KMS-11 (cell line): ENCODE results near the gene PCSK5.

Experiments
- H2AFZ ChIP-seq: fragments of 200-600 bp; sonication (generic); 2 replicates; pipeline ENCODE4 v1.6.1; 2016; ENCODE audit warnings: antibody characterized with exemption, mixed run types, low read depth
- H3K27ac ChIP-seq: fragments of 200-600 bp; sonication (generic); 2 replicates; pipeline ENCODE4 v1.6.1; 2016; ENCODE audit warnings: mild to moderate bottlenecking, mixed run types
- H3K27me3 ChIP-seq: fragments of 200-600 bp; sonication (generic); 2 replicates; pipeline ENCODE4 v1.6.1; 2017; ENCODE audit warnings: mild to moderate bottlenecking, low read depth, mixed run types, moderate library complexity; ENCODE audit not compliant: insufficient read depth
- H3K36me3 ChIP-seq: fragments of 200-600 bp; sonication (generic); 2 replicates; pipeline ENCODE4 v1.6.1; 2017; ENCODE audit warnings: mild to moderate bottlenecking, mixed run types; ENCODE audit not compliant: insufficient read depth
- H3K4me1 ChIP-seq: fragments of 200-600 bp; sonication (generic); 2 replicates; pipeline ENCODE4 v1.6.1; 2016; ENCODE audit warnings: mild to moderate bottlenecking, low read depth, mixed run types; ENCODE audit not compliant: poor library complexity, severe bottlenecking
- H3K4me2 ChIP-seq: fragments of 200-600 bp; sonication (generic); 2 replicates; pipeline ENCODE4 v1.7.0; 2016; ENCODE audit warnings: mild to moderate bottlenecking, mixed run types
- H3K4me3 ChIP-seq: fragments of 200-600 bp; sonication (generic); IDR thresholded peaks from 2 replicates; pipeline ENCODE4 v1.6.1; 2017; ENCODE audit warnings: low read depth, low read length, mixed read lengths; ENCODE audit not compliant: insufficient read depth
- H3K79me2 ChIP-seq: fragments of 200-600 bp; sonication (generic); 2 replicates; pipeline ENCODE4 v1.6.1; 2016; ENCODE audit warnings: low read depth, mixed run types; ENCODE audit not compliant: insufficient read depth
- H3K9ac ChIP-seq: fragments of 200-600 bp; sonication (generic); 2 replicates; pipeline ENCODE4 v1.6.1; 2016; ENCODE audit warnings: mild to moderate bottlenecking, mixed run types
- H4K20me1 ChIP-seq: fragments of 200-600 bp; sonication (generic); 2 replicates; pipeline ENCODE4 v1.6.1; 2016; ENCODE audit warnings: mild to moderate bottlenecking, mixed run types; ENCODE audit not compliant: insufficient read depth
- CTCF ChIP-seq: fragments of 200-600 bp; sonication (generic); conservative IDR thresholded peaks from 2 replicates; pipeline ENCODE4 v1.6.1; 2017; ENCODE audit warnings: low read depth, mild to moderate bottlenecking, antibody characterized with exemption, low read length, moderate library complexity, mixed read lengths

Gene PCSK5

DNA sequence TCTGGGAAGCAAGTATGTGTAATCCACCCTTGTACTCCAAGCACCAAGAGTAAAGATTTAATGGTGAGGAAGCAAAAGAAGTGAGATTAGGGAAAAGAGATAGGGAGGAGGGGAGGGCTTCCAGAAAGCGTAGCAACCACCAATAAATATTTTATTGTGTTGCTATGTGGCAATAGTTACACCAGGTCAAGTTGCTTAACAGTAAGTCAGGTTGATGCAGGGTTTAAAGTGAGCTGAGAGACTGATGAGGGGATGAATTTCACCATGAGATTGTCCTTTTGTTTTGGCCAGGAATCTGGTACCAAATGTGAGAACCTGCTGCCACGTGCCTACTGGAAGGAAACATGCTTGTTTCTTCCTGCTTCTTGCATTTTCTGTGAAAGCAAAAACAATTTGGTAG, 62.7 kb downstream of the PCSK5 start:
- Histone ChIP-seq H3K79me2 (no peaks in the 10 kb centered on the region), H3K4me3 (no peak overlapping the region), H3K27ac (no peak overlapping the region), H3K4me2 (no peak overlapping the region), H3K36me3 (no peaks in the 10 kb centered on the region), H2AFZ (no peak overlapping the region), H3K27me3 (no peaks in the 10 kb centered on the region), H3K9ac (no peak overlapping the region), H4K20me1 (no peaks in the 10 kb centered on the region), H3K4me1 (no peaks in the 10 kb centered on the region)
- no peak for TF ChIP-seq CTCF

- Histone ChIP-seq H3K4me1 (no peaks in the 10 kb centered on the region), H2AFZ (no peak overlapping the region), H3K27me3 (no peaks in the 10 kb centered on the region), H3K79me2 (no peaks in the 10 kb centered on the region), H4K20me1 (no peaks in the 10 kb centered on the region), H3K4me3 (no peak overlapping the region), H3K4me2 (no peak overlapping the region), H3K36me3 (no peaks in the 10 kb centered on the region), H3K9ac (no peak overlapping the region), H3K27ac (no peak overlapping the region)
- no peak for TF ChIP-seq CTCF
These were observed 65.7 kb downstream of the PCSK5 start for GRCh38 chr9:75956161-75956560.

- no peak overlapping the region for H2AFZ ChIP-seq
- TF ChIP-seq CTCF, result no peak
- H3K36me3 ChIP-seq, result no peaks in the 10 kb centered on the region
- no peak overlapping the region for H3K9ac ChIP-seq
- H3K27me3 ChIP-seq, result no peaks in the 10 kb centered on the region
- no peak overlapping the region for H3K4me2 ChIP-seq
- no peak overlapping the region for H3K27ac ChIP-seq
- no peak overlapping the region for H3K4me3 ChIP-seq
- H4K20me1 ChIP-seq, result no peaks in the 10 kb centered on the region
- H3K79me2 ChIP-seq, result no peaks in the 10 kb centered on the region
- no peaks in the 10 kb centered on the region for H3K4me1 ChIP-seq
These were observed 66.6 kb downstream of the PCSK5 start for GRCh38 chr9:75957116-75957515.

GRCh38 chr9:75958226-75958625, 67.8 kb downstream of the PCSK5 start:
- Histone ChIP-seq H3K36me3 (no peaks in the 10 kb centered on the region), H3K9ac (no peak overlapping the region), H3K4me3 (no peak overlapping the region), H3K27ac (no peak overlapping the region), H3K4me1 (no peaks in the 10 kb centered on the region), H3K27me3 (no peaks in the 10 kb centered on the region), H3K4me2 (no peak overlapping the region), H3K79me2 (no peaks in the 10 kb centered on the region), H4K20me1 (no peaks in the 10 kb centered on the region), H2AFZ (no peak overlapping the region)
- no peak for TF ChIP-seq CTCF

DNA sequence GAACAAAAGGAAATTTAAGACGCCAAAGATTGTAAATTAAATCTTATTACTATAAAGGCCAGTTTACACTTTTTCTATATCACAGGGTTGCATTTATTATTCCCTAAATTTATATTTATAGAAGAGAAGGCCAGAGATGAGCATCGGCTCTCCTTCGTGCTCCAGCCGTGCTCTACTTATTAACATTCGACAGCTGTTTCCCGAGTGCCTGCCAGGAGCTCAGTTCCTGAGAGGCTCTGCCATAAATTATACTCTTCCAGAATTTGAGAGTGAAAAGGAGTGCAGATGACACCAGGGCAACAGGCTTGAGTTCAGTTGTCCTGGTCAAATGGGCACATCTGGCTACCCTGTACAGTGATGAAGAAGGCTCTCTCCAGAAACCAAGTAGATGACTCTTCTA, 70.1 kb downstream of the PCSK5 start:
- no peaks in the 10 kb centered on the region for H3K36me3 ChIP-seq
- no peak overlapping the region for H2AFZ ChIP-seq
- no peaks in the 10 kb centered on the region for H3K27me3 ChIP-seq
- no peak overlapping the region for H3K4me3 ChIP-seq
- H3K9ac ChIP-seq, result no peak overlapping the region
- no peak for TF ChIP-seq CTCF
- H3K27ac ChIP-seq, result no peak overlapping the region
- H4K20me1 ChIP-seq, result no peaks in the 10 kb centered on the region
- H3K4me1 ChIP-seq, result no peaks in the 10 kb centered on the region
- H3K4me2 ChIP-seq, result no peak overlapping the region
- no peaks in the 10 kb centered on the region for H3K79me2 ChIP-seq
